Measurements from ENCODE around the gene DUSP2. TPM values are rescaled to one million over a fixed set of nuclear protein-coding genes. Genes with fewer than 3 reads are reported as not detected.

Gene DUSP2
- polyA plus RNA-seq, 12 donors: 2.0 to 8.9 (median 2.8) TPM; not detected in 2

GRCh38 chr2:96115631-96116423 is 29.4 kb downstream of the DUSP2 start:
- no peak for DNase-seq

- no peak for DNase-seq
Measured at GRCh38 chr2:96114903-96115581, 30.2 kb downstream of the DUSP2 start.

GRCh38 chr2:96114546-96114902 is 30.7 kb downstream of the DUSP2 start:
- no peak for DNase-seq

GRCh38 chr2:96113951-96114350 is 31.3 kb downstream of the DUSP2 start:
- no peak for DNase-seq

GRCh38 chr2:96113367-96113677 is 31.9 kb downstream of the DUSP2 start:
- no peak for DNase-seq

DNA sequence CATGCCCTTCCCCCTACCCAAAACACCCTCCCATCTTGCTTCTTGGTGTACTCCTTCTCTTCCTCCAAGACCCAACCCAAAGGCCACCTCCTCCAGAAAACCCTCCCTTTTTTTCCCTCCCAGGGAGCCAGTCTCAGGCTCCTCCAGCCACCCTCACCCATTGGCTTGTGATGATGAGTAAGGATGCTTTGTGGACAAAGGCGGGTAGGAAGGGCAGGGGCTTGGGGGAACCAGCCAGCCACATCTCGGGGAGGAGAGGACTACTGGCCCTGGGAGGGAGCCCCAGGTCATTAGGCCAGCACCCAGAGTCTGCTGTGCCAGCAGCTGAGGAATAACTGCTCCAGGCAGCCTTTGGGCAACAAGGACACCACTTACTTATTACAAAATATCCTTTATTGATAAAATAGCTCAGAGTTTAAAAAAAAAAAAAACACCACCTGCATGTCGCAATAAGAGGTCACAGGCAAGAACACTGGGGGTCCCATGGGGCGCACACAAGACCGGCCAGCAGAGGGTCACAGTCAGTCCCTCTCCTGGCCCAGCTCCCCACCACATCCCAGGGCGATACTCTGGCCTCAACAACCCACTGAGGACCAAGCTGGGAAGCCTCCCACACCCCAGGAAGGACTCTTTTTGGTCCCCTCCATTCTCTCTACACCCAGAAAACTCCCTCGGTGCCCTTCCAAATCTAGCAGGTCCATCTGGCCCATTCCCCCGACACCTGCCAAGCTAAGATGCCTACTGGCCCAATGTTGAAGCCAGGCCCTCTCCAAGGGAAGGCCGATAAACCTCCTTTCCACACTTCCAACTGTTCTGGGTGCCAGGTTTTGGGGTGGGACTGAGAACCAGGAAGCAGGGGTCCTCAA is 32.5 kb downstream of the DUSP2 start:
- no peak for DNase-seq

GRCh38 chr2:96111823-96112500 is 33.3 kb downstream of the DUSP2 start:
- DNase-seq: no peak

GRCh38 chr2:96111257-96111640 is 34.0 kb downstream of the DUSP2 start:
- DNase-seq: no peak

DNA sequence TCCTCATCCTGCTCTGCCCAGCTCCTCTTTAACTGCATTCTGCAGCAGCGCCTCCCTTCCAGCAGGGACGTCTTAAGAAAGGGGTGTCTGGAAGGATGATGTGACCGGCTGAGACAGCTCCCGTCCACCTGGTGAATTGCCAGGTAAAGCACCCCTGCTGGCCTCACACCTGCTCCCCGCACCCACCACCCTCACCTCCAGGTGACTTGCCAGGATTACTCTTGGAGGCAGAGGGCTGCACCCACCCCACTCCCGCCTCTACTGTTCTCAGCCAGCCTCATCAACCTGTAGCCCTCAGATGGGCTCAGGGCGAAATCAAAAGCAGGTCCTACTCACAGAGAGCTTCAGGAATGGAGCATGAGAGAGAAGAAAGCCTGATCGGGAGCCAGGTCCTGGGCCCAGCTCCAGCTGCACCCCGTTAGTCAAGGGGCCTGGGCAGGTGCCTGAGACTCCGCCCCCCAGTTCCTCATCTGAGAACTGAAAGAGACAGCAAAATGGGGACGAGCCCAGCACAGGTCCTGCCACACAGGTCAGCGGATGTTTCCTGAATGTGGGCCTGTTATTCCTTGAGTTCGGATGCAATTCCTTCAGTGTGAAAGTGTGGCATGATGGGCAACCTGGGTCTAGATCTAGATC is 34.5 kb downstream of the DUSP2 start:
- DNase-seq: no peak

DNA sequence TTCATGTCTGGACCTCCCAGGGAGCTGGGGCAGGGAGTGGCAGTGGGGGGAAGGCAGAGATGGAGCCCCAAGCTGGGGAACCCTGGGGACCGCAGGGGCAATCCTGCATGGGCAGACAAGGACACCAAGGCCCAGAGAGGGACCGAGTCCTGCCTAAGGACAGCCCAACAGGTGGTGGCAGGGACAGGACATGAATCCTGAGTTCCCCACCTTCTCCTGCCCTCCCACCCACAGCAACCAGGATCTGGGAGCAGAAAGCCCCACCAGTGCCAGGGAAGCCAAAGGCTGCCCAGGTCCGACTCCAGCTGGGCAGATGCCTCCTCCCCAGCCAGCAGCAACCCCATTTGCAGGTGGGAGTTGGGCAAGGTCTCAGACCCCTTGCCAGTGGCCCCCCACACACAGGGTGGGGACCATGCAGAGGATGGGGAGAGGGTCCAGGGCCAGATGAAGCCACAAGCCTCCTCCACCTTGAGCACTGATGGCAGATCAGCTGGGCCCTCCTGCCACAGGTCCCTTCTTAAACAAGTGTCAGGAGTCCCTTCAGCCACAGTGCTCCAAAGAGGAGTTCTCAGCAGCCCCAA is 35.2 kb downstream of the DUSP2 start:
- no peak for DNase-seq

- no peak for DNase-seq
Measured at GRCh38 chr2:96109361-96109680, 35.9 kb downstream of the DUSP2 start.

- peak; percentile 81 for DNase-seq
Measured at GRCh38 chr2:96108541-96109360, 36.5 kb downstream of the DUSP2 start.

GRCh38 chr2:96108151-96108540 is 37.1 kb downstream of the DUSP2 start:
- DNase-seq: no peak

DNA sequence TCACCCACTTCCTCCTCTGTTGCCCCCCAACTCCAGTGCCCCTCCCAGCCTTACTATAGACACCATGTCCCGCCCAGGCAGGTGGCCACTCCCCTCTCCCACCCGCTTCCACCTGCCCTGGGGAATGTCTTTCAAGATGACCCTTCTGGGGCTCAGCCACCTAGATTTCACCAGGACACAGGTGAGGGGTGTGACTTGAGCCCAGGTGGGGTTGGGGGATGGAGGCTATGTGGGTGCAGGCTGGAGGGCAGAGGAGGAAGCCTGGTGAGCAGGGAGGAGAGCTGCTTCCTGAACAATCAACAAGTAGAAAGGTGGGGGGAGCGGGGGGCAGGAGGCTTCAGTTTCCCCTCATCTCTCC is 37.6 kb downstream of the DUSP2 start:
- no peak for DNase-seq

- DNase-seq: no peak
Measured at GRCh38 chr2:96106991-96107707, 38.1 kb downstream of the DUSP2 start.

- DNase-seq: no peak
Measured at GRCh38 chr2:96105994-96106715, 39.1 kb downstream of the DUSP2 start.

GRCh38 chr2:96105152-96105915 is 39.9 kb downstream of the DUSP2 start:
- DNase-seq: no peak

DNA sequence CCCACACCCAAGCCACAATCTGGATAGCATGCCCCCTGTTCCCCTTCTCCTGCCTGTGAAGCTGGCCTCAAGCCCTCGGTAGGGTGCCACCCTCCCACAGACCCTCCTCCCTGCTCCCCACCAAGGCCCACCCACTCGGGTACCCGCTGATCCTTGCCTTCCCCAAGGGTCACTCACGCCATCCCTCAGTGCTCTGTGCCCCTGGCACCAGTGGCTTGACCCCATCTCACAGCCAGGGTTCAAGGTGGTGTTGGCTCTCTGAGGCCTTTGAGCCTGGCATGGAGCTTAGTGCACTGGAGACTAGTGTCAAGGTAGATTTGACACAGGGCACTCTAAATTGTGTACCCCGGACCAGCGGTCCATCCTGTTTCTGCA is 40.8 kb downstream of the DUSP2 start:
- no peak for DNase-seq

Measured in muscle of arm (tissue), 12 donors.